SK-N-SH (cell line): ENCODE results near the gene SPATA6.

Source experiments
- CTCF ChIP-seq: fragments of 200-600 bp; sonication (generic); IDR thresholded peaks from 2 replicates; pipeline ENCODE4 v1.6.1; 2017; ENCODE audit warnings: antibody characterized with exemption, mild to moderate bottlenecking, moderate library complexity
- POLR2AphosphoS5 ChIP-seq: IDR thresholded peaks from 2 replicates; pipeline ENCODE4 v1.6.1; 2012; ENCODE audit warnings: low read depth, low read length
- REST ChIP-seq: IDR thresholded peaks from 2 replicates; pipeline ENCODE4 v1.6.1; 2012; ENCODE audit warnings: mild to moderate bottlenecking, low read depth, low read length, moderate library complexity
- RFX5 ChIP-seq: IDR thresholded peaks from 2 replicates; pipeline ENCODE4 v1.6.1; 2012; ENCODE audit warnings: mild to moderate bottlenecking, improper control_type of control experiment, low read length
- YY1 ChIP-seq: IDR thresholded peaks from 2 replicates; pipeline ENCODE4 v1.4.0; 2012; ENCODE audit warnings: low read depth, mild to moderate bottlenecking

GRCh38 chr1:48329486-48329885 lies 142.5 kb downstream of the SPATA6 start:
- TF ChIP-seq YY1 (no peak), REST (no peak), POLR2AphosphoS5 (no peak), CTCF (no peak), RFX5 (no peak)
